Measurements from ENCODE around the gene HPS3. TPM values are rescaled to one million over a fixed set of nuclear protein-coding genes. Genes with fewer than 3 reads are reported as not detected.

HPS3 gene
- total and polyA plus RNA-seq, 2 of the 4 experiments (the other 2 are of a cell fraction) = 15.2 to 24.2 TPM

DNA sequence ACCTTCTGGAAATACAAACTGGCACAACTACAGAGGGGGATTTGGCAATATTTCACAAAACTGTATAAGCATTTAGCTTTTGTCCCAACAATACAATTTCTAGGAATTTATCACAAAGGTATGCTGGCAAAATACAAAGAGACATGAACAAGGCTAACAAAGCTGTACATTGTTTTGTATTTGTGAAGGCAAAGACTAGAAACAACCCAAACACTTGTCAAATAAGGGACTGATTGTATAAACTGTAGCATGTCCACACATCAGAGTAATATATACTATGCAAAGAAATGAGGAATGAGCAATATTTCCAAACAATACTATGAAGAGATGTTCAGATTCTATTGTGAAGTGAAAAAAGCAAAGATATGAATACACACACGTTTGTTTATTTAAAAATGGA, 65.8 kb downstream of the HPS3 start:
- ATAC-seq (ENCODE audit: low read depth) = no peak
- Histone ChIP-seq H3K23ac (ENCODE audit: low read depth, low read length) (no peak overlapping the region), H3K9ac (ENCODE audit: low read depth, low read length) (no peak overlapping the region), H2AK9ac (replicated peaks; ENCODE audit: low read depth, low read length, poor library complexity) (no peak overlapping the region), H4K20me1 (ENCODE audit: insufficient read depth, low read length) (no peaks in the 10 kb centered on the region), H3K36me3 (ENCODE audit: control insufficient read depth, insufficient read depth, low read length) (no peaks in the 10 kb centered on the region), H2BK20ac (ENCODE audit: low read depth, low read length) (no peak overlapping the region), H3K9me3 (ENCODE audit: control insufficient read depth, insufficient read depth, low read length) (no peaks in the 10 kb centered on the region), H2BK5ac (ENCODE audit: low read depth, low read length, poor library complexity, severe bottlenecking) (no peak overlapping the region), H3K56ac (ENCODE audit: extremely low read depth, insufficient read depth, low read length) (no peak overlapping the region), H3K4me1 (ENCODE audit: control insufficient read depth, insufficient read depth, low read length) (peaks cover 6% of the 10 kb centered on the region), H3K4me3 (ENCODE audit: insufficient read depth, low read depth, low read length) (no peak overlapping the region), H3K14ac (replicated peaks; ENCODE audit: low read depth, low read length) (no peak overlapping the region), H4K5ac (ENCODE audit: low read depth, low read length) (no peak overlapping the region), H2BK120ac (ENCODE audit: low read depth, low read length) (no peak overlapping the region), H4K91ac (ENCODE audit: insufficient read depth, low read depth, low read length) (no peak overlapping the region), H2AFZ (replicated peaks; ENCODE audit: low read length, poor library complexity) (no peak overlapping the region), H3K4me2 (ENCODE audit: low read depth, low read length) (no peak overlapping the region), H3K27me3 (ENCODE audit: control insufficient read depth, insufficient read depth, low read length) (no peaks in the 10 kb centered on the region), H2BK15ac (ENCODE audit: low read depth, low read length) (no peak overlapping the region), H3K18ac (ENCODE audit: low read depth, low read length) (no peak overlapping the region), H4K8ac (ENCODE audit: low read depth in 2 of 2, low read length in 2 of 2) (no peak overlapping the region), H3K4ac (ENCODE audit: low read depth, low read length) (no peak overlapping the region), H3K9me1 (ENCODE audit: insufficient read depth, low read length) (0 out of 2 replicates have a peak, but pooled peaks cover 2% of the 10 kb centered on the region), H2AK5ac (ENCODE audit: low read depth, low read length) (no peak overlapping the region), H3K27ac (ENCODE audit: insufficient read depth, low read length) (no peak overlapping the region), H3K79me1 (ENCODE audit: low read depth in 1 of 2, low read length in 2 of 2) (no peaks in the 10 kb centered on the region)
- CTCF ChIA-PET = no interaction called here
- WGBS, 2 experiments (ENCODE audit: extremely low coverage in 2 of 2, insufficient read length in 1 of 2) = no CpG with 5 or more reads among the region's 1 CpG
- intact Hi-C loops (cut with micrococcal nuclease) = no loop called here
- no peak for TF ChIP-seq FOS (IDR thresholded peaks at IDR 0.05; ENCODE audit: low read depth, low read length)
- TF ChIP-seq, protein P1, sequence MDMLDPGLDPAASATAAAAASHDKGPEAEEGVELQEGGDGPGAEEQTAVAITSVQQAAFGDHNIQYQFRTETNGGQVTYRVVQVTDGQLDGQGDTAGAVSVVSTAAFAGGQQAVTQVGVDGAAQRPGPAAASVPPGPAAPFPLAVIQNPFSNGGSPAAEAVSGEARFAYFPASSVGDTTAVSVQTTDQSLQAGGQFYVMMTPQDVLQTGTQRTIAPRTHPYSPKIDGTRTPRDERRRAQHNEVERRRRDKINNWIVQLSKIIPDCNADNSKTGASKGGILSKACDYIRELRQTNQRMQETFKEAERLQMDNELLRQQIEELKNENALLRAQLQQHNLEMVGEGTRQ (IDR thresholded peaks at IDR 0.05; ENCODE audit: low read depth, low read length) = no peak
- TF ChIP-seq POLR2A (IDR thresholded peaks at IDR 0.05; ENCODE audit: low read depth, low read length) = no peak
- TF ChIP-seq RCOR1 (IDR thresholded peaks at IDR 0.05; ENCODE audit: insufficient replicate concordance, low read length) = no peak
- TF ChIP-seq RFX5 (IDR thresholded peaks at IDR 0.05; ENCODE audit: low read depth, low read length) = no peak
- TF ChIP-seq CEBPB (IDR thresholded peaks at IDR 0.05; ENCODE audit: low read depth, low read length) = no peak
- no peak for TF ChIP-seq CHD1 (IDR thresholded peaks at IDR 0.05; ENCODE audit: low read depth, low read length)
- no peak for TF ChIP-seq BHLHE40 (IDR thresholded peaks at IDR 0.05; ENCODE audit: low read depth, low read length)
- no peak for TF ChIP-seq RAD21 (IDR thresholded peaks at IDR 0.05; ENCODE audit: low read length)
- BruUV-seq (replicated peaks) = no TSS peak
- POLR2A ChIA-PET (ENCODE audit: unreplicated experiment) = no interaction called here
- in situ Hi-C loops (cut with MboI; ENCODE audit: low sequenced_read_pairs) = no loop called here
- DNase-seq = no peak
- dilution Hi-C loops (cut with HindIII; ENCODE audit: low sequenced_read_pairs, unreplicated experiment) = no loop called here

All from IMR-90 (cell line).